Transverse colon (tissue), 4 donors: ENCODE data around the gene ARHGDIG. TPM values are rescaled to one million over a fixed set of nuclear protein-coding genes. Genes with fewer than 3 reads are reported as not detected.

ENCODE experiments used
- DNase-seq: peaks from one replicate; pipeline ENCODE4 v3.0.0-alpha.2; 2019
- H3K27ac ChIP-seq, 4 donors: fragments of 200-600 bp; sonication (generic); 2 replicates each; pipeline ENCODE4 v1.5.1; 2016 to 2018; ENCODE audit warnings: inconsistent platforms in 4 of 4
- H3K27me3 ChIP-seq: fragments of 200-600 bp; sonication (generic); 2 replicates; pipeline ENCODE4 v1.5.1; 2017; ENCODE audit warnings: inconsistent platforms
- H3K36me3 ChIP-seq, 4 donors: fragments of 200-600 bp; sonication (generic); 2 replicates each; pipeline ENCODE4 v1.5.1; 2017 to 2019; ENCODE audit warnings: inconsistent platforms in 4 of 4
- H3K4me1 ChIP-seq, 4 donors: fragments of 200-600 bp; sonication (generic); 2 replicates each; pipeline ENCODE4 v1.5.1; 2017 to 2020; ENCODE audit warnings: inconsistent platforms in 4 of 4
- H3K4me3 ChIP-seq, 4 donors: fragments of 200-600 bp; sonication (generic); 1 replicate in 1 of 4; 2 replicates in 3 of 4; pipeline versions ENCODE4 v1.5.1 to v1.6.1; 2017 to 2019; ENCODE audit warnings: inconsistent platforms in 4 of 4
- H3K9me3 ChIP-seq, 2 donors: fragments of 200-600 bp; sonication (generic); 2 replicates each; pipeline ENCODE4 v1.5.1; 2017 to 2019; ENCODE audit warnings: inconsistent platforms in 2 of 2
- CTCF ChIP-seq, 5 experiments: fragments of 200-600 bp in 3 of 5; fragments of 450-650 bp in 2 of 5; sonication (generic) in 3 of 5; IDR thresholded peaks; 1 replicate in 2 of 5; 2 replicates in 3 of 5; pipeline ENCODE4 v1.5.1; 2016 to 2017; ENCODE audit warnings: antibody characterized with exemption in 5 of 5, inconsistent platforms in 3 of 5, mild to moderate bottlenecking in 2 of 5, moderate library complexity in 1 of 5
- EP300 ChIP-seq: sonication (generic); formaldehyde crosslinking; IDR thresholded peaks from one replicate; pipeline ENCODE4 v1.6.1; 2017; ENCODE audit warnings: antibody characterized with exemption, low read depth
- POLR2A ChIP-seq: fragments of 450-650 bp; IDR thresholded peaks from one replicate; pipeline ENCODE4 v1.6.1; 2016; ENCODE audit warnings: antibody characterized with exemption, mild to moderate bottlenecking, moderate library complexity
- POLR2AphosphoS5 ChIP-seq, 3 donors: sonication (generic); formaldehyde crosslinking; IDR thresholded peaks; one replicate each; pipeline ENCODE4 v1.6.1; 2016; ENCODE audit warnings: antibody characterized with exemption in 3 of 3
- WGBS, 2 donors: methylation state at CpG; one replicate each; pipeline ENCODE4 v1.1.5; 2018; ENCODE audit warnings: low coverage in 1 of 2; 5-methylcytosine and 5-hydroxymethylcytosine counted together
- in situ Hi-C, 4 donors: fragments of 200-750 bp; cut with MboI; loops; one replicate each; pipeline versions ENCODE4 v1.15.0 to v1.15.1; 2017; ENCODE audit warnings: low sequenced_read_pairs in 3 of 4, low pct_ligation_motif_present in 1 of 4, low pct_unique_long_range_greater_than_20kb in 1 of 4
- intact Hi-C: fragments of 100-400 bp; cut with DNase I; formaldehyde crosslinking; loops from one replicate; pipeline ENCODE4 v1.15.1; 2023; ENCODE audit warnings: low total_unique reads
- total RNA-seq, 4 donors: library from RNA; depleted of rRNA; stranded (reverse); fragments of >200 nt; gene quantifications; one replicate each; pipeline ENCODE4 v1.1.0, GENCODE V29; 2016

Gene ARHGDIG
- total RNA-seq, 4 donors from 2014 or later = 0.95 TPM; not detected in 3

DNA sequence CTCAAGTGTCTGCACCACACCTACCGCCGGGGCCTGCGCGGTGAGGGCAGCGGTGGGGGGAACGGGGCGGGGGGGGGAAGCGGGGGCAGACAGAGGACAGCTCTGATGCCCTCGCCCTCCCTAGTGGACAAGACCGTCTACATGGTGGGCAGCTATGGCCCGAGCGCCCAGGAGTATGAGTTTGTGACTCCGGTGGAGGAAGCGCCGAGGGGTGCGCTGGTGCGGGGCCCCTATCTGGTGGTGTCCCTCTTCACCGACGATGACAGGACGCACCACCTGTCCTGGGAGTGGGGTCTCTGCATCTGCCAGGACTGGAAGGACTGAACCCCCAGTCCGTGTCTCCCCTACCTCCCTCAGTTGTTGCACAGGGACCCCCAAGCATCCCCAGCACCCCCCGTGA lies 2.1 kb downstream of the ARHGDIG start:
- Histone ChIP-seq H3K4me3 (no peak overlapping the region), H3K27ac (no peak overlapping the region), H3K36me3 (no peaks in the 10 kb centered on the region), H3K4me1 (peaks cover 6 to 18% (median 11%) of the 10 kb centered on the region in 4 donors), H3K9me3 (no peaks in the 10 kb centered on the region), H3K27me3 (peaks cover 48% of the 10 kb centered on the region)
- intact Hi-C loops (no loop called here), in situ Hi-C loops (no loop called here)
- TF ChIP-seq CTCF (IDR thresholded peaks at IDR 0.05) (no peak), POLR2AphosphoS5 (IDR thresholded peaks at IDR 0.05) (no peak), POLR2A (no peak), EP300 (no peak)
- 74% methylated on average over 20 of the region's 22 CpGs; no CpG with 5 or more reads in 1 of the 2 donors for WGBS, 2 donors
- DNase-seq = no peak

- intact Hi-C loops = no loop called here
- DNase-seq = no peak
Observed at GRCh38 chr16:283033-283805, 2.8 kb downstream of the ARHGDIG start, which contains the start of gene PDIA2. Gene PDIA2 (plus strand): TSS chr16:283164. CDS start chr16:283170, 6 bp downstream.

DNA sequence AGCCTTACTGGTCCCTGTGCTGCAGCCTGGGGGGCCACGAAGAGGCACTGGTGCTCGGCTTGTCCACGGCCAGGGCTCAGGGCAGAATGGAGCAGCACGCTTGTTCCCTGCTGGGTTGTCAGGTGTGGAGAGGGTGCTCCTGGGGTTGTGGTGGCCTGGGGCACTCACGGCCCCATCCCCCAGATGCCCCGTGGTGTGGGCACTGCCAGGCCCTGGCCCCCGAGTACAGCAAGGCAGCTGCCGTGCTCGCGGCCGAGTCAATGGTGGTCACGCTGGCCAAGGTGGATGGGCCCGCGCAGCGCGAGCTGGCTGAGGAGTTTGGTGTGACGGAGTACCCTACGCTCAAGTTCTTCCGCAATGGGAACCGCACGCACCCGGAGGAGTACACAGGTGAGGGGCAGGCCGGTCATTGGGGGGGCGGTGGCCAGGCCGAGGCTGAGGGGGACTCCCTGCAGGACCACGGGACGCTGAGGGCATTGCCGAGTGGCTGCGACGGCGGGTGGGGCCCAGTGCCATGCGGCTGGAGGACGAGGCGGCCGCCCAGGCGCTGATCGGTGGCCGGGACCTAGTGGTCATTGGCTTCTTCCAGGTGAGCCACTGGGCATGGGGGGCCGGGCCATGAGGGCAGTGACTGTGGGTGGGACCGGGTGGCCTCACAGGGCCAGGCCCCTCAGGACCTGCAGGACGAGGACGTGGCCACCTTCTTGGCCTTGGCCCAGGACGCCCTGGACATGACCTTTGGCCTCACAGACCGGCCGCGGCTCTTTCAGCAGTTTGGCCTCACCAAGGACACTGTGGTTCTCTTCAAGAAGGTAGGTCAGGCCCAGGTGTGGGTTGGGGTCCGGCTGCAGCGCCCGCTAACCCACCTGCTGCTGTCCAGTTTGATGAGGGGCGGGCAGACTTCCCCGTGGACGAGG lies 4.1 kb downstream of the ARHGDIG start:
- no peak for TF ChIP-seq POLR2AphosphoS5 (IDR thresholded peaks at IDR 0.05)
- no peak for TF ChIP-seq EP300
- no peak for TF ChIP-seq POLR2A
- no peak for TF ChIP-seq CTCF (IDR thresholded peaks at IDR 0.05)
- H3K27me3 ChIP-seq = peaks cover 37% of the 10 kb centered on the region
- intact Hi-C loops (no loop called here), in situ Hi-C loops (no loop called here)
- H3K36me3 ChIP-seq = peaks cover 0 to 12% (median 6%) of the 10 kb centered on the region in 4 donors
- peaks cover 6 to 18% (median 11%) of the 10 kb centered on the region in 4 donors for H3K4me1 ChIP-seq
- no peak for DNase-seq
- 93 to 95% methylated on average over 4 to 47 of the region's 52 CpGs for WGBS, 2 donors
- H3K9me3 ChIP-seq = no peaks in the 10 kb centered on the region
- H3K27ac ChIP-seq = no peak overlapping the region
- H3K4me3 ChIP-seq = no peak overlapping the region

More at GRCh38 chr16:283033-283805, 2.8 kb downstream of the ARHGDIG start, which contains the start of gene PDIA2:
- Histone ChIP-seq H3K9me3 (no peaks in the 10 kb centered on the region), H3K36me3 (peaks cover 0 to under 1% (median 0%) of the 10 kb centered on the region in 4 donors), H3K4me3 (no peak within 1 kb of the TSS), H3K27me3 (peaks cover 48% of the 10 kb centered on the region), H3K27ac (no peak within 1 kb of the TSS), H3K4me1 (peaks cover 6 to 18% (median 11%) of the 10 kb centered on the region in 4 donors)
- in situ Hi-C loops = no loop called here
- WGBS, 2 donors = 63% methylated on average over 21 of the region's 25 CpGs; no CpG with 5 or more reads in 1 of the 2 donors
- no peak for TF ChIP-seq POLR2AphosphoS5 (IDR thresholded peaks at IDR 0.05)

DNA sequence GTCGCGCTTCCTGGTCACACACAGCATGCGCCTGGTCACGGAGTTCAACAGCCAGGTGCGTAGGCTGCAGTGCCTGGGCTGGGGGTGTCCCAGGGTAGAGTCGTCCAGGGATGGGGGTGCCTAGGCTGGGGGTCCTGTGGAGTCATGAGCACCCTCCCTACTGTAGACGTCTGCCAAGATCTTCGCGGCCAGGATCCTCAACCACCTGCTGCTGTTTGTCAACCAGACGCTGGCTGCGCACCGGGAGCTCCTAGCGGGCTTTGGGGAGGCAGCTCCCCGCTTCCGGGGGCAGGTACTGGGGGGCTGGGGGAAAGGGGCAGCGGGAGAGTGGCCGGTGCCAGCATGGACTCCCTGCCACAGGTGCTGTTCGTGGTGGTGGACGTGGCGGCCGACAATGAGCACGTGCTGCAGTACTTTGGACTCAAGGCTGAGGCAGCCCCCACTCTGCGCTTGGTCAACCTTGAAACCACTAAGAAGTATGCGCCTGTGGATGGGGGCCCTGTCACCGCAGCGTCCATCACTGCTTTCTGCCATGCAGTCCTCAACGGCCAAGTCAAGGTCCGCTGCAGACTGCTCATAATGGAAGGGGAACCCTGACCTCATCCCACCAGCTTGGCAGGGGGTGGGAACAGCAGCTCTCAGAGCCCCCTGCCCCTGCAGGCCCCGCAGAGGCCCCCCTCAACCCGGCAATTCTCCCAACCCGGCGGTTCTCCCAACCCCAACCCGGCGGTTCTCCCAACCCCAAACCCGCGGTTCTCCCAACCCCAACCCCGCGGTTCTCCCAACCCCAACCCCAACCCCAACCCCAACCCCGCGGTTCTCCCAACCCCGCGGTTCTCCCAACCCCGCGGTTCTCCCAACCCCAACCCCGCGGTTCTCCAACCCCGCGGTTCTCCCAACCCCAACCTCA lies 5.0 kb downstream of the ARHGDIG start:
- Histone ChIP-seq H3K36me3 (peaks cover 0 to 20% (median 6%) of the 10 kb centered on the region in 4 donors), H3K27me3 (peaks cover 29% of the 10 kb centered on the region), H3K4me1 (peaks cover 6 to 13% (median 7%) of the 10 kb centered on the region in 4 donors), H3K27ac (no peak overlapping the region), H3K9me3 (no peaks in the 10 kb centered on the region), H3K4me3 (no peak overlapping the region)
- in situ Hi-C loops = no loop called here
- no peak for DNase-seq
- intact Hi-C loops = no loop called here
- WGBS, 2 donors = 84 to 90% methylated on average over 4 to 48 of the region's 48 CpGs
- TF ChIP-seq CTCF (IDR thresholded peaks at IDR 0.05) = no peak
- TF ChIP-seq POLR2A = no peak
- no peak for TF ChIP-seq POLR2AphosphoS5 (IDR thresholded peaks at IDR 0.05)
- TF ChIP-seq EP300 = no peak
